NCI-H146 treated with DMSO at 0.1 percent for 48 hours (cell line): ENCODE measurements around the gene OXCT2.
"Not testable (repeated sequence)": the region's sequence is repeated elsewhere in the genome, so short reads cannot be mapped to it uniquely, and the experiment has no call there.

Source experiments
- DNase-seq: peaks from one replicate; lab custom pipeline; 2025; ENCODE audit not compliant: unreplicated experiment; lab: John Stamatoyannopoulos, UW

OXCT2 gene

DNA sequence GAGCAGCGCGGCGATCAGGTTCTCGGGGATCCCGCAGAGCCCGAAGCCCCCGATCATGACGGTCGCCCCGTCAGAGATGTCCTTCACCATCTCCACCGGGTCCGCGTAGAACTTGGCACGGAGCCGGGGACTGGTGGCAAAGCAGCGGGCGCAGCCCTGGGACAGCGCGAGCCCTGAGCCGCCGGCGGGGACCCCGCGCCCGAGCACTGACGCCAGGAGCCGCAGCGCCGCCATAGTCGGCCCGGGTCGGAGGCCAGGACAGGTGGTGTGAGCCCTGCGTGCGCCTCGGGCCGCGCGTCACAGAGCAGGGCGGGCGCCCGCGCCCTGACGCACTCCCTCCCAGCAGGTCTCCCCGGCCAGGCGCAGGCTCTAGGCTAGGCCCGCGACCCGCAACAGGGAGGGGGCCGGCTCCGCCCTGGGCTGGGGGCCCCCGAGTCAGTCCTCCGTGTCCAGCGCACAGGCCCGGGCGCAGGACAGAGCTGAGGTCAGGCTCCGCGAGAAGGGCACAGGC, at the start of gene OXCT2:
TSS of gene OXCT2 (minus strand) at position 327 of the 511 bp plus-strand sequence. CDS start at position 234, 93 bp downstream.
- DNase-seq, result not testable (repeated sequence)

- DNase-seq, result no peak
Observed at GRCh38 chr1:39819091-39819812, 48.1 kb upstream of the OXCT2 start.

GRCh38 chr1:39818482-39818881, 47.3 kb upstream of the OXCT2 start:
- DNase-seq, result no peak

GRCh38 chr1:39817091-39817932, 46.2 kb upstream of the OXCT2 start:
- peak; percentile 22 for DNase-seq

- DNase-seq, result peak; percentile 4
Observed at GRCh38 chr1:39816415-39817090, 45.4 kb upstream of the OXCT2 start.

GRCh38 chr1:39812913-39813312, 41.8 kb upstream of the OXCT2 start:
- no peak for DNase-seq

DNA sequence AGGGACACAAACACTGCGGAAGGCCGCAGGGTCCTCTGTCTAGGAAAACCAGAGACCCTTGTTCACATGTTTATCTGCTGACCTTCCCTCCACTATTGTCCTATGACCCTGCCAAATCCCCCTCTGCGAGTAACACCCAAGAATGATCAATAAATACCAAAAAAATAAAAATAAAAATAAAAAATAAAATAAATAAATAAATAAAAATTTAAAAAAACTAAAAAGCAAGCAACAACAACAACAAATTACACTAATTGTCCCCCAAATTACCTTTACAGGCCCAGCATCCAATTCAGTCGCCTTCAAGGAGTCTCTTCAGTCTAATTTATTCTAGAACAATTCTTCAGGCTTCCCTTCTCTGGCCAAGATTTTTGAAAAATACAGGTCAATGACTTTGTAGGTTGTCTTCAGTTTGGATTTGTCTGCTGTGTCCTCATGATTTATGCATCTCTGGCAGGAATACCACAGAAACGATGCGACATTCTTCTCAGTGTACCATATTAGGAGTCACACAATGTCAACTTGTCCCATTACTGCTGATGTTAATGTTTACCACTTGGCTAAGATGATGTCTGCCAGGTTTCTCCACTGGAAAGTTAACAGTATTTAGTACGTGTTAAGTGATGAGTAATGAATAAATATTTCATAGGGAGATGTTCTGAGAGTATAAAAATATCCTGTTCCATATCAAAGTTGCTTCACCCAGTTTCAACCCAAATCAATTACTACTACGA, 37.8 kb upstream of the OXCT2 start:
- DNase-seq, result no peak

DNA sequence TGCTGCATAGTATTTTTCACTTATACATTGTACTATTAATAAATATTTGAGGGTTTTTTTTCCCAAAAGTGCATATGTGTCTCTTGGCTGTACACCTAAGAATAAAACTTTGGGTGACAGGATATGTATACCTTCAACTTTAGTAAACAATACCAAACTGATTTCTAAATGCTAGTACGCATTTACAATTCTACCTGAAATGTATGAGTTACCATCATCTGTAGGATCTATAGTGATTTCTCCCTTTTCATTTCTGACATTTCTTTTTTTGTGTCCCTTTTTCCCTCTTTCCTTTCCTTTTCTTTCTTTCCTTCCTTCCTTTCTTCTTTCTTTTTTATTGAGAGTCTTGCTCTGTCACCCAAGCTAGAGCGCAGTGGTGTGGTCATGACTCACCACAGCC, 34.2 kb upstream of the OXCT2 start:
- no peak for DNase-seq

DNA sequence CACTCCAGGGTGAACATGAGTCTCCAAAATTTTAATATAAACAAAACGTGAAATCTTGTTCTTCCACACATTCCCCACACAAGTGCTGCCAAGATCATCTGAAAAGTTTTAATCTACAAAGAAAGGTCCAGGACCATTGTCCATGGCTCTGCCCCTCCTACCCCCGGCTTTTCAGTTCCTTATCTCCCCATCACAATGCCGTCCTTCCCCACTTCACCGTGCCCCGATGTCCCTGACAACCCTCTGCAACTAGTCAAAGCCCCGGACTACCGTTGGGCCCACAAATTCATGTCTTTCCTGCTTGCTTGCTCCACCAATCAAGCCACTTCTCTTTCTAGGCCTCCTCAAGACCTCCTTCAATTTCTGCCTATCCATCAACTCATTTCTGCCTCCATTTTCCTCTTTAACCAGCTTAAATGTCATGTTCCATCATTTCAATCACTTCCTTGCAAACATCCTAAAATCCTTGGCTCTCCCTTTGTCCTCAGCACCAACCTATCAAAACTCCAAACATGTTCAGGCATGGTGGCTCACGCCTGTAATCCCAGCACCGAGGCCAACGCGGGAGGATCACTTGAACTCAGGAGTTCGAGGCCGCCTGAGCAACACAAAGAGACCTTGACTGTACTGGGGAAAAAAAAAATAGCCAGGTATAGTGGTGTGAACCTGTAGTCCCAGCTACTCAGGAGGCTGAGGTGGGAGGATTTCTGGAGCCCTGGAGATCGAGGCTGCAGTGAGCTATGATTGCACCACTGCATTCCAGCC, 31.5 kb upstream of the OXCT2 start:
- no peak for DNase-seq

DNA sequence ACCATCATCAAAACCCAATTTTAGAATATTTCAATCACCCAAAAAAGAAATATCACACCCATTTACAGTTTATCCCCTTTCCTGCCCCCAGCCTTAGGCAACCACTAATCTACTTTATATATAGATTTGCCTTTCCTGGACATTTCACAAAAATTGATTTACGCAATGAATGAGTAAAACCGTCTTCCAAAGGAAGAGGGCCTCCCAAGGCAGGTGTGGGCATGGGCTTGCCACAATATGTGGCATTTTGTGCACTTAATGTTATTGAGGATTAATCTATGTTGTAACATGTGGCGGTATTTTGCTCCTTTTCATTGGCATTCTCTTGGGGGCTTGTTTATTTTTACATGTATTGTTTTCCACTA, 29.3 kb upstream of the OXCT2 start:
- DNase-seq, result no peak

DNA sequence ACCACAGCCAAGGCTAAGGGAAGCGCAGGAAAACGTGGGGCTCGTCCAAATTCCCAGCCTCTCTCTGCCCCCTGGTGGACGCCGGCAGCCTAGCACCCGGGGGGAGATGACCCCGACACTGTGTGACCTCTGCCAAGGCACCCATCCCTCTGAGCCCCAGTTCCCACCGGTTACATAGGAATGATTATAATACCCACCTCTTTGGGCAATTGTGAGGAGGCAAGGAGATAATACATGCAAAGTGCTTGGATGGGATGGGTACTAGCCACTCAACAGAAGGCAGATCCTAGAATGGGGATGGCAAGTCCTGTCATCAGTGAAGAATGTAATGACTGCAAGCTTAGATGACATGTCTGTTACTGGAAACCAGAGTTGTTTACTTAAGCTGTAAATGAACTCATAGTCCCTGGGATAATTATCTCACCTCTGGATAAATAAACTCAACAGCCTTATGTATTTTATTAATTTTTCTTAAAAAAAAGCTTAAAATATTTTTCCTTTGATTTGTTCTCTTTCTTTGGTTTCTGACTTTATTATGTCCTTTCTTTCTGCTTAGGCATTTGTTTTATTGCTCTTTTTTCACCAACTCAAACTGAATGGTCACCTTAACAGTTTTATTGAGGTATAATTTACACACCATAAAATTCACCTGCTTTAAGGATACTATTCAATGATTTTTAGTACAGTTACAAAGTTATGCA, 28.8 kb upstream of the OXCT2 start:
- peak; percentile 46 for DNase-seq

GRCh38 chr1:39798859-39799769, 28.0 kb upstream of the OXCT2 start:
- DNase-seq, result peak; percentile 9

DNA sequence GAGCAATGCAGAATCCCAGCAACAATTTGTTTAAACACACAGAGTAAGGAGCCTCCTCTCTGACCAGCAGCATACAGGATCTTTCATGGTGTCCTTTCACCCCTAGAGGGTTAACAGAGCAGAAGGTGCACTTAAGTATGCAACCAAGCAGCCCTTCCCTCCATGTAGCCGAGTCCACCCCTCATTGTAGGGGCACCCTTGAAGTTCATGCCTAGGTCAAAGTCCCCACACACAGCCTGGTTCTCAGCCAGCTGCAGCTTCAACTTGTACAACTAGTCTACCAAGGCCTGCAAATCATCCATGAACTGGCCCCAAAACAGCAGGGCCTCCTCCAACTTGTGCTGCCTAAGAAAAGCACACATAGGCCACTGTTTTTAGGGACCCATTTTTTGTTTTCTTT, 24.5 kb upstream of the OXCT2 start:
- DNase-seq, result no peak

GRCh38 chr1:39791838-39792237, 20.7 kb upstream of the OXCT2 start:
- no peak for DNase-seq

DNA sequence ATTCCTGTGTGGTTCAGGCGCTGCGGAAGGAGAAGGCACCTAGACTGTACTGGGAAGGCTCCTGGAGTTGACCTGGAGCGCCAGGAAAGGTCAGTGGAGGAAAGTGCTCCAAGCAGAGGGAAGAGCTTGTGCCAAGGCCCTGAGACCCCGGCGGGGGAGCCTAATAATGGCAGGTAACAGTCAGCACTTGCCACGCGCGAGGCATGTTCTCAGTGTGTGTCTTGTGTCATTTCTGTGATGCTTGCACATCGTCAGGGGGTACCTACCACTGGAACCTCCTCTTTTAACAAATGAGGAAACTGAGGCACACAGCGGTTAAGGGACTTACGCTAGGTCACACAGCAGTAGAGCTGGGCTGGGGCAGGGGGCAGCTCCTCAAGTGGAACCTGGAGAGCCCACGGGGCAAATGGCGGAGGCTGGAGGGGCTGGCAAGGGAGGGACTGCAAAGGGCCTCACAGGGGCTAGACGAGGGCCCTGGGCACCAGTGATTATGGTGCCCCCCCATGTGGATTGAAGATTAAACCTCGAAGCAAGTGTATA, 18.5 kb upstream of the OXCT2 start:
- no peak for DNase-seq

DNA sequence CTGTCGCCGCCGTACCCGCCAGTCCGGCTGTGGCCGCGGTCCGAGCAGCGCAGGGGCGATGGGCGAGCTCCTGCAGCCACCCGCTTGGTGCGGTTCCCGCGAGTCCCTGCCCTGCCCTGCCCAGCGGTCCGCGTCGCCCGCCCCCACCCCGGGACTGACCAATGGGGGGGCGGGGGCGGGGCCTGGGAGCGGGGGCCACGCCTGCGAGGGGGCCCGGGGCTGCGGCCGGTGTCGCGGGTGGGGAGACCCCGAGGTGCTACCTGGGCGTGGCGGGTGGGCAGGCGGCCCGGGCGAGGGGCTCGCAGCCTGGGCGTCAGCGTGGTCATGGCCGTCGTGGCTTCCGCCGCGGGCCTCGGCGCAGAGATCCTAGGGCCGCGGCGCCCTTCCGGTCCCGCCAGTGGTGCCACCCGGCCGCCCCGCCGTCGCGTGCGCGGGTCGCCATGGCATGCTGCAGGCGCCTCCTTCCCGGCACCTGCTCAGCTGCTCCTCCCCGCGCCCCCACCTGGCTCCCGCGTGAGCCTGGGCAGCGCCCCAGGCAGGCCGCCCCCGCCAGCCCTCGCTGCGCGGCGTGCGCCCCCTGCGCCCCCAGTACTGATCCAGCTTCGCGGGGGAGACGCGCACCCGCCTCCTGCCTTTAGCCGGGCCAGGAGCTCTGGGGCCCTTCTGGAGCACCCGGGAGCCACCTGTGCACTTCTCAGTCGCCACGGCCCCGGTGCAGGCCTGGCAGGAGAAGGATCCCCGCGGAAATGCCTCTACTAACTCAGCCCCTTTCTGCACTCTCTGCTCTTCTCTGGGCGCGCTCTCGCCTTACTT, 17.8 kb upstream of the OXCT2 start, which contains the start of gene BMP8B:
TSS of gene BMP8B (minus strand) at position 108 of the 813 bp plus-strand sequence. CDS start 380 bp downstream, outside the sequence.
- DNase-seq, result peak; percentile 26

DNA sequence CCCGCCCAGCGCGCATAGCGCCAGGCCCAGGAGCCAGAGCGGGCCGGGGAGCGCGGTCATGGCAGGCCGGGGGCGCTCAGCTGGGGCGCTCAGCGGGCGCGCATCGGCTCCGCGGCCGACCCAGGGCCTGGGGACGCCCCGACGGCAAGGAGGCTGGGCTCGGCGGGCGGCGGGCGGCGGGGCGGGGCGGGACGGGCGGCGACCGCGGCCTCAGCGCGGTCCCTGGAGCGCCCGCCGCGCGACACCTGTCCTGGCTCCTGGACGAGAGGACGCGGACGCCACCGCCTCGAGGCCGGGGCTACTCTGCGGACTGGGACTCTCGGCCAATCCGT, 17.2 kb upstream of the OXCT2 start:
- no peak for DNase-seq
